Loucy (cell line): ENCODE data around the gene ETS2.

Experiments used
- H2AFZ ChIP-seq: fragments of 200-600 bp; sonication (generic); 2 replicates; pipeline ENCODE4 v1.6.0; 2016; ENCODE audit warnings: antibody characterized with exemption, mild to moderate bottlenecking, low read length, moderate library complexity
- H3F3A ChIP-seq: fragments of 200-600 bp; 2 replicates; pipeline ENCODE4 v1.6.0; 2016; ENCODE audit warnings: antibody characterized with exemption, low read depth, mild to moderate bottlenecking
- H3K27me3 ChIP-seq: fragments of 200-600 bp; sonication (generic); 2 replicates; pipeline ENCODE4 v1.6.1; 2014; ENCODE audit warnings: low read length, mild to moderate bottlenecking; ENCODE audit not compliant: insufficient read depth, poor library complexity, severe bottlenecking
- H3K36me3 ChIP-seq: fragments of 200-600 bp; sonication (generic); 2 replicates; pipeline ENCODE4 v1.6.1; 2016; ENCODE audit warnings: low read length; ENCODE audit not compliant: insufficient read depth
- H3K4me1 ChIP-seq: fragments of 200-600 bp; sonication (generic); 2 replicates; pipeline ENCODE4 v1.5.1; 2014; ENCODE audit warnings: low read length, mild to moderate bottlenecking; ENCODE audit not compliant: insufficient read depth, poor library complexity, severe bottlenecking
- H3K4me2 ChIP-seq: fragments of 200-600 bp; sonication (generic); 2 replicates; pipeline ENCODE4 v1.6.0; 2014; ENCODE audit warnings: antibody characterized with exemption, low read length, low read depth, mild to moderate bottlenecking; ENCODE audit not compliant: poor library complexity, severe bottlenecking
- H3K4me3 ChIP-seq: fragments of 200-600 bp; sonication (generic); 2 replicates; pipeline ENCODE4 v1.5.1; 2014; ENCODE audit warnings: low read length, mild to moderate bottlenecking, mixed read lengths; ENCODE audit not compliant: poor library complexity, severe bottlenecking
- H3K79me2 ChIP-seq: fragments of 200-600 bp; sonication (generic); 2 replicates; pipeline ENCODE4 v1.6.1; 2014; ENCODE audit warnings: low read length; ENCODE audit not compliant: insufficient read depth
- H3K9ac ChIP-seq: fragments of 200-600 bp; sonication (generic); 2 replicates; pipeline ENCODE4 v1.6.0; 2014; ENCODE audit warnings: mild to moderate bottlenecking, low read depth, low read length, moderate library complexity; ENCODE audit not compliant: poor library complexity, severe bottlenecking
- H3K9me2 ChIP-seq: fragments of 200-600 bp; sonication (generic); replicated peaks from 2 replicates; pipeline ENCODE4 v1.6.1; 2016; ENCODE audit warnings: low read depth, low read length, mixed read lengths
- H3K9me3 ChIP-seq: fragments of 200-600 bp; sonication (generic); 2 replicates; pipeline ENCODE4 v1.6.1; 2014; ENCODE audit warnings: mild to moderate bottlenecking, antibody characterized with exemption, low read length, low read depth; ENCODE audit not compliant: insufficient read depth
- H4K20me1 ChIP-seq: fragments of 200-600 bp; sonication (generic); 2 replicates; pipeline ENCODE4 v1.6.0; 2014; ENCODE audit warnings: antibody characterized with exemption, low read length, mild to moderate bottlenecking; ENCODE audit not compliant: insufficient read depth, poor library complexity, severe bottlenecking
- EZH2phosphoT487 ChIP-seq: fragments of 200-600 bp; IDR thresholded peaks from 2 replicates; pipeline ENCODE4 v1.6.1; 2018; ENCODE audit warnings: antibody characterized with exemption, mild to moderate bottlenecking, moderate library complexity, borderline replicate concordance
- TF ChIP-seq, protein P1 (sequence below): fragments of 200-600 bp; sonication (generic); conservative IDR thresholded peaks from 2 replicates; pipeline ENCODE4 v1.5.1; 2014; ENCODE audit warnings: mild to moderate bottlenecking, antibody characterized with exemption, low read length

ETS2 gene

DNA sequence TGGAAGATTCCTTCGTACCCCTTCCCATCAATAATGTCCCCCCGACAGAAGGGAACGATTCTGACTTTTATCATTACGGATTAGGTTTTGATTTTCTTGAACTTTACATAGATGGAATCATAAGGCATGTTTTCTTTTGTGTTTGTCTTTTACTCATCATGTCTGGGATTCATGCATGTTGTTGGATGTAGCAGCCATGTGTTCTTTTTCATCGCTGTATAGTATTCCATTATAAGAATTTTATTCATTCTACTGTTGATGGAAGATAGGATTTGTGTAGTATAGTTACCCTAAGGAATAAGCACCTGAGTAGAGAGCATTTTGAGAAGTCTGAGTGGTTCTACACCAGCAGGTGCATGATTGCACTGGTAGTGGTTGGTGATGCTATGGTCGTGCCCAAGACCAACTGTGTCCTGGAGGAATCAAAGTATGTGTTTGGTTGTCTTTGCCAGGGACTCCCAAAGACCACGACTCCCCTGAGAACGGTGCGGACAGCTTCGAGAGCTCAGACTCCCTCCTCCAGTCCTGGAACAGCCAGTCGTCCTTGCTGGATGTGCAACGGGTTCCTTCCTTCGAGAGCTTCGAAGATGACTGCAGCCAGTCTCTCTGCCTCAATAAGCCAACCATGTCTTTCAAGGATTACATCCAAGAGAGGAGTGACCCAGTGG lies 13.5 kb downstream of the ETS2 start:
- Histone ChIP-seq H3K9me2 (no peaks in the 10 kb centered on the region), H4K20me1 (no peaks in the 10 kb centered on the region), H3K36me3 (peaks cover 93% of the 10 kb centered on the region), H2AFZ (no peak overlapping the region), H3F3A (no peaks in the 10 kb centered on the region), H3K4me3 (no peak overlapping the region), H3K27me3 (no peaks in the 10 kb centered on the region), H3K9ac (no peak overlapping the region), H3K9me3 (0 out of 2 replicates have a peak, but pooled peaks cover 3% of the 10 kb centered on the region), H3K79me2 (peaks cover 6% of the 10 kb centered on the region; the same call in 1 of the 2 replicates), H3K4me1 (peaks cover 9% of the 10 kb centered on the region), H3K4me2 (no peak overlapping the region)
- TF ChIP-seq, protein P1, sequence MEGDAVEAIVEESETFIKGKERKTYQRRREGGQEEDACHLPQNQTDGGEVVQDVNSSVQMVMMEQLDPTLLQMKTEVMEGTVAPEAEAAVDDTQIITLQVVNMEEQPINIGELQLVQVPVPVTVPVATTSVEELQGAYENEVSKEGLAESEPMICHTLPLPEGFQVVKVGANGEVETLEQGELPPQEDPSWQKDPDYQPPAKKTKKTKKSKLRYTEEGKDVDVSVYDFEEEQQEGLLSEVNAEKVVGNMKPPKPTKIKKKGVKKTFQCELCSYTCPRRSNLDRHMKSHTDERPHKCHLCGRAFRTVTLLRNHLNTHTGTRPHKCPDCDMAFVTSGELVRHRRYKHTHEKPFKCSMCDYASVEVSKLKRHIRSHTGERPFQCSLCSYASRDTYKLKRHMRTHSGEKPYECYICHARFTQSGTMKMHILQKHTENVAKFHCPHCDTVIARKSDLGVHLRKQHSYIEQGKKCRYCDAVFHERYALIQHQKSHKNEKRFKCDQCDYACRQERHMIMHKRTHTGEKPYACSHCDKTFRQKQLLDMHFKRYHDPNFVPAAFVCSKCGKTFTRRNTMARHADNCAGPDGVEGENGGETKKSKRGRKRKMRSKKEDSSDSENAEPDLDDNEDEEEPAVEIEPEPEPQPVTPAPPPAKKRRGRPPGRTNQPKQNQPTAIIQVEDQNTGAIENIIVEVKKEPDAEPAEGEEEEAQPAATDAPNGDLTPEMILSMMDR: no peak
- no peak for TF ChIP-seq EZH2phosphoT487

DNA sequence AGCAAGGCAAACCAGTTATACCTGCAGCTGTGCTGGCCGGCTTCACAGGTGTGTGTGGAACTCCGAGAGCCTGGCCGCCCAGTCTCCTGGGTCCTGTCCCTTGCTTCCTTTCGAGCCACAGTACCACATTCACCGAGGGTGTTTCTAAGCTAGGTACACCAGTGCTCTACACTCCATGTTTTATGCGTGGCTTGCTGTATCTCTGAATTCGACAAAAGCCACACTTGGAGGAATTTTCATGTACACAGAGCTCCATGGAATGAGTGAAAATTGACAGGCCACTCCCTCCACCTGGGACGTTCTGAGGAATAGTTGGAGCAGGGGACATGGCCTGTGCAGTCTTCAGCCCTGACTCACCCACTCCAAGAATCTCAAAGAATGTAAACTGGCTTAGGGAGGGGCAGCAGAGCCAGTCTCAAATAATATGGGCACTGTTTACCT lies 14.0 kb downstream of the ETS2 start:
- no peak overlapping the region for H3K4me3 ChIP-seq
- H3F3A ChIP-seq: no peaks in the 10 kb centered on the region
- H3K4me2 ChIP-seq: no peak overlapping the region
- TF ChIP-seq EZH2phosphoT487: no peak
- TF ChIP-seq, protein P1: no peak
- no peaks in the 10 kb centered on the region for H3K27me3 ChIP-seq
- peaks cover under 1% of the 10 kb centered on the region; the same call in 1 of the 2 replicates for H3K79me2 ChIP-seq
- H4K20me1 ChIP-seq: no peaks in the 10 kb centered on the region
- no peak overlapping the region for H3K9ac ChIP-seq
- peaks cover 92% of the 10 kb centered on the region for H3K36me3 ChIP-seq
- no peak overlapping the region for H2AFZ ChIP-seq
- H3K9me2 ChIP-seq: no peaks in the 10 kb centered on the region
- H3K4me1 ChIP-seq: peaks cover 10% of the 10 kb centered on the region
- H3K9me3 ChIP-seq: 0 out of 2 replicates have a peak, but pooled peaks cover 3% of the 10 kb centered on the region

- Histone ChIP-seq H3K36me3 (peaks cover 85% of the 10 kb centered on the region), H3K27me3 (no peaks in the 10 kb centered on the region), H4K20me1 (no peaks in the 10 kb centered on the region), H2AFZ (no peak overlapping the region), H3K9ac (no peak overlapping the region), H3K4me1 (peaks cover 10% of the 10 kb centered on the region), H3K4me3 (no peak overlapping the region), H3K79me2 (no peaks in the 10 kb centered on the region; the same call in 1 of the 2 replicates), H3K9me2 (no peaks in the 10 kb centered on the region), H3F3A (0 out of 2 replicates have a peak, but pooled peaks cover 4% of the 10 kb centered on the region), H3K9me3 (0 out of 2 replicates have a peak, but pooled peaks cover 3% of the 10 kb centered on the region), H3K4me2 (no peak overlapping the region)
- TF ChIP-seq, protein P1: no peak
- TF ChIP-seq EZH2phosphoT487: no peak
Measured at GRCh38 chr21:38820471-38821239, 14.9 kb downstream of the ETS2 start.
